Fibroblast of peridontal ligament (primary cell): ENCODE measurements around the gene SYNE2.
"Not testable (repeated sequence)": the region's sequence is repeated elsewhere in the genome, so short reads cannot be mapped to it uniquely, and the experiment has no call there.

Source experiments
- DNase-seq: peaks from one replicate; pipeline ENCODE4 v3.0.0-alpha.2; 2010; ENCODE audit errors: extremely low read depth

Gene SYNE2

DNA sequence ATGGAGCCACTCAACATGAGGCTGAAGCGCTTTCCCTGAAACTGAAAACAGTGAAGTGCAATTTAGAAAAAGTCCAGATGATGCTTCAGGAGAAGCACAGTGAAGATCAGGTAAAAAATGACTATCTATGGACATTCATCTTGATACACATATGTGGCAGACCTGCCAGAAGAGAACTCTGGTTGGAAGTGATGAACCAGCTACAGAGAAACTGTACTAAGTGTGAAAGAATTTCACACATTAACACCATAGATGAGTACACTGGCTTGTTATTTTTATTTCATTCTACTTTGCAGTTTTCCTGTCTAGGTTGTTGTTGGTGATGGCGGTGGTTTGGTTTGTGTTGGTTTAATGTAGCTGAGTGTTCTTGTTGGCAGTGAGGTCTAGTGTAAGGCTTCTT, 266.7 kb downstream of the SYNE2 start:
- no peak for DNase-seq

DNA sequence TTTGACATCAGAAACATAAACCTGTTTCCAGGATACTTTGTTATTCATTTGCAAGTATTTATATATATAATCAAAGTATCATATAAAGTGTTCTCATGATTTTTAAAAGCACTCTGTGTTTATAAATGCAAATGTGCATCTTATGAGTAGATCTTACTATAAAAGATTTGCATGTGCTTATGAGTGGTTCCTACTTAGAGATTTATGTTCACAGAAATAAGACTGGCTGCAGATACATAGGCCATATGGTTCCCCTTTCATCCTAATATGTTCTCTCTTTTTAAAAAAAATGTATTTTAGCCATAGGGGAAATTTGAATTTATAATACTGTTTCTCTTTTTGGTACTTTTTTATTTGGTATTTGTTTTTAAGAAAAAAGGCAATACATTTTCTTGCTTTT, 267.2 kb downstream of the SYNE2 start:
- no peak for DNase-seq

DNA sequence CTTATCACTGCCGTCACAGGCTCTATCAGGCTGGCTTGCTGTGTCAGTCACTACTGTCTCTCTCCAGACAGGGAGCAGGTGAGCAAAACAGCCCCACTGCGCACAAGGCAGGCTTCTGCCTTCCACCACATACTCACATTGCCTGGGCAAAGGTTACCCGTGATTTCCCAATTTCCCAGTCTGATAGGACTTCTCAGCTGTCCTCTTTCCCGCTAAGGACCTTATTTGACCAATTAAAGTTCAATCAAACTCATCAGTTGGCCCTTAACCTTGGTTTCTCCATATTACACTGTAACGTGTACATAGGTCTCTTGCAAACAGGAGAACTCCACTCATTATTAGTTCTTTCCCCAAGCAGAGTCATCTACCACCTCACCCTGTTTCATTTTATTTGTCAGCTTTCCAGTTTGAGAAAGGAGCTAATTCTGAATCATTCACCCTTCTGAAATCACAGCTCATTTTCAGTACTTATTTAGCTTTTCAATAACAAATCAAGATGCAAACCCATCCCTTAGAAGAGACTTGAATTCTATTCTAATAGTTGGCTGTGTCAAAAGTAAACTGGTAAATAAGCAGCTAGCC, 270.5 kb downstream of the SYNE2 start:
- no peak for DNase-seq

DNA sequence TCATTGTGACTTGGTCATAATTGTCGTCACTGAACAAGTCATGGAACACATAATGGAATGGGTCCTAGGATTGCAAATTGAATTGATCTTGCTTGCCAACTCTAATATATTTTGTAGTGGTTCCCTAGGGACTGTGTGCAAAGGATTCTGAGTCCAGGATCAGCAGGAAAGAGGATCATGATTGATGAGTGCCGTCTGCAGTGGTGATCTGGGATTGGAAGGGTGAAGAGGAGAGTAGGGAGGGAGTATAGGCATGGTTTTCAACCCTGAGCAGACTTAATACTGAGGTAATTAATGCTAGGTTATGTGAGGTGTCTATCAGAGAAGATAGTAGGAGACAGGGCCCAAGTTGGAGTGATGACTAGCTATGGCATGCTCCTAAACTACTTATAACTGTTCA, 272.5 kb downstream of the SYNE2 start:
- DNase-seq: no peak

DNA sequence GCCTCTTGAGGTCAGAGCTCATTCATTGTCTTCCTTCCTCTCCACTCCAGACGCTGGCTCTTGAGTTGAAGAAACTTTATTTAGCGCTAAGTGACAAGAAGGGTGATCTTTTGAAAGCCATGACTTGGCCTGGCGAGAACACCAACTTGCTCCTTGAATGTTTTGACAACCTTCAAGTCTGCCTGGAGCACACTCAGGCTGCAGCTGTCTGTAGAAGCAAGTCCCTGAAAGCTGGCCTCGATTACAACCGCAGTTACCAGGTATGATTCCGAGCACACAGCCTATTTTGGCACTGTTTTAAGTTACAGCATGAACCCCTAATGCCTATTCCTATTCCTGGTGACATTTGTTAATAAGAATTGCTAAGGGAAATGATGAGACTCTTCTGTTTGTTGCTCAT, 273.7 kb downstream of the SYNE2 start:
- DNase-seq: no peak

DNA sequence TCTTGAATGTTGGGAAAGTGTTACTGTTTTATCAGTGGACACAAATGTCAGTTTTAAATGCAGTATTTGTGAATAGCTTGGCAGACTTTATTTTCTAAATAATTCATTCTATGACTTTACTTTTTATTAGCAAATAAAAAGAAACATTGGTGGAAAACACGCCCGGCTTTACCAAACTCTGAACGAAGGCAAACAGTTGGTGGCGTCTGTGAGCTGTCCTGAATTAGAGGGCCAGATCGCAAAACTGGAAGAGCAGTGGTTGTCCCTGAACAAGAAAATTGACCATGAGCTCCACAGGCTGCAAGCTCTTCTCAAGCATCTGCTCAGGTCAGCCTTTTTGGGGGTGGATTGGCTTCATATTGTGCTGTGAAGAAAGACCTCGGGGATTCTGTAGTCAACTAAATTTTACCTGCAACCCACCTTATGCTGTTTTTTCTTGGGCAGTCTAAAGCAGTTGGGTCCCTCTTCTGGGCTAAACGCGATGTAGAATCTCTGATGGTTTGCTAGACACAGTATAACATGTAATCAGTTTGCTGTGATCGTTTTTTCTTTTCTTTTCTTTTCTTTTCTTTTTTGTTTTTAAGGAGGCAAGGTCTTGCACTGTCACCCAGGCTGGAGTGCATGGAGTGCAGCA, 285.0 kb downstream of the SYNE2 start:
- DNase-seq: peak; percentile 47

DNA sequence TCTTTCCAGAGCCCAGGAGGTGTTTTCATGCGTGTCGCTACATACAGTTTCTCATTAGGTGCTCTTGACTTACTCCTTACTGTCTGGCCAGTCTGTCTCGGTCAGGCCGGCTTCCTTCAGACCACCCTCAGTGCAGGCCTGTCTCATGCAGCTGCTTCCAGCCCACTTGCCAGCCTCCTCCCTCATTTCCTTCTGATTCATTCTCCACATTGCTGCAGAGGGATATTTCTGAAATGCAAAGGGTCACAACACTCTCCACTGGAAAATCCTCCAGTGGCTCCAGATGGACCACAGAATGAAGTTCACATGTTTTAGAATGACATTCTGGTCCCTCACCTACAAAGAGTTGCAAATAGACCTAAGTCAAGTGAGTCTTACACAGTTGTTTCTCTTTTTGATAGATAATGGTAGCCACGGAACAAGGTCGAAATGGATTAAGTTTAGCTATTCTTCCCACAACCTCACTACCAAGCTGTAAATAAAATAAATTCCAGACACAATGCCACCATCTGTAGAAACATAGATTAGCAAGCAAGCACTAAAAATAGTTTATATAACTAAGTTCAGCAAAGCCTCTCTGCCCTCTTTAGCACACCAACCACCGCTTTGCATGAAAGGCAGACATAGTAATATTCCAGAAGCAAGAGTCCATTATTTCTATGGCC, 294.5 kb downstream of the SYNE2 start:
- DNase-seq: peak; percentile 41

DNA sequence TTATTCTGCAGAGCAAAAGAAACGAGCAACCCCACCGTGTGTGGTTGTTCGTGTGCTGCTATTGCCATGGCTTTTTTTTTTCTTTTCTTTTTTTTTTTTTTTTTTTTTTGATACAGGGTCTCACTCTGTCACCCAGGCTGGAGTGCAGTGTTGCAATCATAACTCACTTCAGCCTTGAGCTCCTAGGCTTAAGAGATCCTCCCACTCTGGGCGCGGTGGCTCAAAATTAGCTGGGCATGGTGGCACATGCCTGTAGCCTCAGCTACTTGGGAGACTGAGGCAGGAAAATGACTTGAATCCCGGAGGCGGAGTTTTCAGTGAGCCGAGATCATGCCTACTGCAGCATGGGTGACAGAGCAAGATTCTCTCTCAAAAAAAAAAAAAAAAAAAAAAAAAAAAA, 297.1 kb downstream of the SYNE2 start:
- DNase-seq: no peak

DNA sequence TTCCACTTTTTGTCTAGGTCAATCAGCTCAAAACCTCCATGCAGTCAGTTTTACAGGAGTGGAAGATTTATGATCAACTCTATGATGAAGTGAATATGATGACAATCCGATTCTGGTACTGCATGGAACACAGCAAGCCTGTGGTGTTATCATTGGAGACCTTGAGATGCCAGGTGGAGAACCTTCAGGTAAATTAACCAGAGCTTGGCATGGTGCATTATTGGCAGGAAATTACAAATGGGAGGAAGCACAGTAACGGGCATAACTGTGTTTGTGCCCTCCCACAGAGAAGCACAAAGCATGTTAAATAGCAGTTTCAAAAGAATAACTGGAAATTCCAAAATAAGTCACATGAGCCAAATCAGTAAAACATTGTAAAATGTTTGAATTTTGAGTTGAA, 305.8 kb downstream of the SYNE2 start:
- no peak for DNase-seq

DNA sequence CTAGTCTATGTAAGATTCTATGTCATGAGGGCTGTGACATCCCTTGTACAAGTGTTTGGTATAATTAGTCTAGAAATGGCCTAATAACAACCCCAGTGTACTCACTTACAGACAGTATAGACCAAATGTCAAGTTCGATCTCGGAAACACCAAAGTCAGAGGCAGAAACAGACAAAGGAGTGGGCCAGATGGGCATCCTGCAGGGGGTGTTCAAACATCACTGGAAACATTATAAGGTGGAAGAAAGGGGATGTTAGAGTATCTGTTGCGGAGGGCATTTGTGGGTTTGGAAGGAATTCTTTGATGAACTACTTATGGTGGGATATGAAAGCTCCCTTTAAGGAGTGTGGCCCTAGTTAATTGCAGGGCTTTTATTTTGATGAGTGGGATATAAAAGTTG, 306.8 kb downstream of the SYNE2 start:
- DNase-seq: no peak

DNA sequence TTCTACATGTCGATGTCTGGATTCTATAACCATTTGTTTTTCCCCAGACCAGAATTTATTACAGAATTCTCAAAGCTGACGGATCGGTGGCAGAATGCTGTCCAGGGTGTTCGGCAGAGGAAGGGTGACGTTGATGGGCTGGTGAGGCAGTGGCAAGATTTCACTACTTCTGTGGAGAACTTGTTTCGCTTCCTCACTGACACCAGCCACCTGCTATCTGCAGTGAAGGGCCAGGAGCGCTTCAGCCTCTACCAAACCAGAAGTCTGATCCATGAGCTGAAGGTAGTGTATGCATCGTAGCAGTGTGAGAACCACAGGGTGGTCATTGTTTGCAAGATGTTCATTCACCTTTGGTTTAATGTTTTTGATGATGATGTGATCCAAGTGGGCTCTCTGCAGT, 317.4 kb downstream of the SYNE2 start:
- DNase-seq: no peak

DNA sequence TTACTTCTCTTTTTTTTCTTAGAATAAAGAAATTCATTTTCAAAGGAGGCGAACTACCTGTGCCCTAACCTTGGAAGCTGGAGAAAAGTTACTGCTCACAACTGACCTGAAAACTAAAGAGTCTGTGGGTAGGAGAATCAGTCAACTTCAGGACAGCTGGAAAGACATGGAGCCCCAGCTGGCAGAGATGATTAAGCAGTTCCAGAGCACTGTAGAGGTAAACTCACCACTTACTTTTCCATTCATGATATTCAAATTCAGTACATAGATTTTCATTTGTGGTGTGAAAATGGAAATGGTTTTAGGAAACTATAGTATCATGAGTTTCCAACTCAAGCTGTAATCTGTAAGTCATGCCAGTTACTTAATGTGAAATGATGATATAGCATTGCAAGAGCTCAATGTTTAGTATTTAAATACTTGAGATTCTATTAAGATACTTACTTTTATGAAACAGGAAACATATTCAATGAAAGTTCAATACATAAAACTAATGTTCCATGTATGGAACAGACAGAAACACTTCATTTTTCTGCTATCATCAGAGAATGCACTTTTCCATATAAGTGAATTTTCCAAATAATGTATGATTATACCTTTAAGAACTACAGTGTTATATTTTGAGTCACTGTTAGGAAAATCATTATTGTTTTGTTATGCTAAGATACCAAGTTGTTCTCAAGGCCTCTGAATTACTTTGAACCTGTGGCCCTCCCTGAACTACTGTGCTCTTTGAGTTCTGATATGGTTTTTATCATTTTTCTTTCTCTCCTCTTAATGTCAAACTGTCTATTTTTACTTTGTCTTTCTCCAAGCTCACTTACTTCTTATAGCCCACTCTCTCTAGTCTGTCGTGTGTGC, 322.3 kb downstream of the SYNE2 start:
- DNase-seq: no peak

DNA sequence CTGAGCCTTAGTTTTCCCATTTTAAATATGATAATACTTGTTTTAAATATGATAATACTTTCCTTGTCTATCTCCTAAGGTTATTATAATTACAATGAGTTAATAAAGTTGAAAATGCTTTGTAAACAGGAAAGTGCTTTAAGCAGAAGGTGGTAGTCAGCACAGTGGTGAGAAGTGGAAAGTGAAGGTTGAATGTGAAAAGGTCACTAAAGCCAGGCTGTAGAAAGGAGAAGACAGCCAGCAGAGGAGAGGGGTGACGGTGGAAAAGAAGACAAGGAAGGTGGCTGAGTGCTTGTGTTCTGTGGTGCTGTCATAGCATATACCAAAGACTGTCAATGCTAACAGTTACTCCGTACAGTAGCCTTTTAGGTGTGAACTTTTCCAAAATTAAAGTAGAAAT, 323.5 kb downstream of the SYNE2 start:
- DNase-seq: no peak

DNA sequence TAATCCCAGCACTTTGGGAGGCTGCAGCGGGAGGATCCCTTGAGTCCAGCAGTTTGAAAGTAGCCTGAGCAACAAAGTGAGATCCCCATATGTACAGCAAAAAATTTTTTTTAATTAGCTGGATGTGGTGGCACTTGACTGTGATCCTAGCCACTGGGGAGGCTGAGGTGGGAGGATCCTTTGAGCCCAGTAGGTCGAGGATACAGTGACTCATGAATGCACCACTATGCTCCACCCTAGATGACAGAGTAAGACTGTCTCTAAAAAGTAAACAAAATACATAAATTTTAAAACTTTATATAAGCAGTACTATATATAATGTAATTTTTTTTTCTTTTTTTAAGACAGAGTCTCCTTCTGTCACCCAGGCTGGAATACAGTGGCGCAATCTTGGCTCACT, 326.0 kb downstream of the SYNE2 start:
- no peak for DNase-seq

DNA sequence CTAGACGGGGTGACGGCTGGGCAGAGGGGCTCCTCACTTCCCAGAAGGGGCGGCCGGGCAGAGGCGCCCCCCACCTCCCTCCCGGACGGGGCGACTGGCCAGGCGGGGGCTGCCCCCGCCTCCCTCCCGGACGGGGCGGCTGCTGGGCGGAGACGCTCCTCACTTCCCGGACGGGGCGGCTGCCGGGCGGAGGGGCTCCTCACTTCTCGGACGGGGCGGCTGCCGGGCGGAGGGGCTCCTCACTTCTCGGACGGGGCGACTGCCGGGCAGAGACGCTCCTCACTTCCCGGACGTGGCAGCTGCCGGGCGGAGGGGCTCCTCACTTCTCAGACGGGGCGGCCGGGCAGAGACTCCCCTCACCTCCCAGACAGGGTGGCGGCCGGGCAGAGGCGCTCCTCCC, 330.1 kb downstream of the SYNE2 start:
- DNase-seq: not testable (repeated sequence)

DNA sequence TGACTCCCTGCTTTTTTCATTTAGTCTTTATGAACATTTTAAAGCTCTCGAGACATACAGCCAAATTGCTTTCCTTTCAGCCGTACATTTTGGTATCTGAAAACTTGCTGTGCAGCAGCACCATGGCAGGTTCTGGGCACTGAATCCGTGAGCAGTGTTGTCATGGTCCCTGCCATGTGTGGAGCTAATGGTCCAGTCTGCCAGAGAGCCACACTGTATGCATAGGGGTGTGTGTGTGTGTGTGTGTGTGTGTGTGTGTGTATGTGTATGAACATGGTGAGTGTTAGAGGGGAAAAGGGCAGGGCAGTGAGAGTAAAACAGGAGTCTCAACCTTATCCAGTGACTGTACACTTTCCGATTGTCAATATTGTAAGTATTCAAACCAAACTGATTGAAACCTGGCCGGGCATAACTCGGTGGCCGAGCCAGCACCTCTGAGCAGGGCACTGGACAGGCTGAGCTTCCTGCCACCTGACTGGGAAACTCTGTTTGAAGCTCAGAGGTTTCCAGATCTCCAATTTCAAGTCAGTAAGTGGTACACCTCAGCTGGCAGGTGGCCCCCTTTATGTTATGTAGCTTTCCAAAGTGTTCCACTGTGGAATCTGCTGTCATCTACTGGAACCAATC, 331.4 kb downstream of the SYNE2 start:
- DNase-seq: no peak

DNA sequence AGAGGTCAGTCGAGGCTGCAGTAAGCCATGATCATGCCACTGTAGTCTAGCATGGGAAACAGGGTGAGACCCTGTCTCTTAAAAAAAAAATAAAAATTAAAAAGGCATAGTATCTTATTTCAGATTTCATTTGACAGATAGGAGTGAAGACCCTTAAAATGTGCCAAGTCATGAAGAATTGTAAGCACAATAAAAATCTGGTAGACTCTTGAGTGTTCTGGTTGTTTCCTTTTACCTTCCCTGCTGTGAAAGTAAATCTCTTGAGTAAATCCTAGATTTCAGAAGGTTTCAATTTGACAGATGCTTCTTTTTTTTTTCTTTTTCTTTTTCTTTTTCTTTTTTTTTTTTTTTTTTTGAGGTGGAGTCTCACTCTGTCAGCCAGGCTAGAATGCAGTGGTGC, 332.4 kb downstream of the SYNE2 start:
- no peak for DNase-seq

DNA sequence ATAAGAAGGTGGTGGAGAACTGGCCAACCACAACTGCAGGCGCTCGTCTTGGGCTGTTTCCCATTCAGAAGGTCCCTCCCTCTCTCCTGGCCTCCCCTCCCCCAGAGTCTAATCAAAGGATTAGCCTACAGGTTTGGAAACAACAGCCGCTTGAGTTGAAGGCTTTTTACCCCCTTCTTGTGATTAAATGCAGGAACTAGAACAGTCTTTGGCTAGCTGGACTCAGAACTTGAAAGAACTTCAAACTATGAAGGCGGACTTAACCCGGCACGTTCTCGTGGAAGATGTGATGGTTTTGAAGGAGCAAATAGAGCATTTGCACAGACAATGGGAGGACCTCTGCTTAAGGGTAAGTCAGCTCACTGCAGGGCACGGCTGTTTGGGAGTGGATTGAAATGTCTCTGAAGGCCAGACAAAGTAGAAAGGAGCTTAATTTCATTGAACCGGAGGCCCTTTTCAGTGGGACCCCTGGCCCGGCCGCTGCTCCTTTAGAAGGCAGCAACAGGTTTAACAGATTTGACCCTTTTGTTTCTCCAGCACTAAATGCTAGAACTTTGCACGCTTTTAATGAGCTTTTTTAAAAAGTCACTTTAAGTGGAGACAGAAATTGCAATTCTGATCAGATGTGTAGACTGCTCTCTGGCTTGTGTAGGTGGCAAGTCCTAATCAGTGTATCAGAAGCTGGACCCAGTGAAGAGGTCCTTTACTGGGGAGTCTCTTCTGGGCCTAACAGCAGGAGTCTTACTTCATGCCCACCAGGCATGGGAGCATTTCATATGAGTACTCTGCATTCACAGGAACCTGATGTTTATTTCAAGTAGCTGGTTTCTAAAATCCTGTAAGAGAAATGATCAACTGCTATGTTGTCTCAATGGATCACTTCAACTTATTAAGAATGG, 333.7 kb downstream of the SYNE2 start:
- DNase-seq: no peak

DNA sequence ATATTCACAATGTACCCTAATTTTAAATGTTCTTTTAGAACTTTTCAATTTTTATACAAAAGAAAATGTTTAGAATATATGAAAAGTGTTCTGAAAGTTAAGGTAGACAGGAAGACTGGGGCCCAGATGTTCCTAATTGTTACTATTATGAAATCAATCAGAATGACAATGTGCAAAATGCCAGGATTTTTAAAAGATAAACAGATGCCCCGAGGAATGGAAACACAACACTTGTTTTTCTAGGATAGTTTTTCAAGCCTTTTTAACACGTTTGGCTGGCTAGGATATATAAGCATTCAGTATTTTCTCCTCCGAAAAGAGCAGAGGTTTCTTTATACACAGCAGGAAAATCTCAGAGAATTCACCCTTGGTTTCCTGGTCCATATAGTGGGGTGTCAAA, 334.5 kb downstream of the SYNE2 start:
- peak; percentile 23 for DNase-seq

DNA sequence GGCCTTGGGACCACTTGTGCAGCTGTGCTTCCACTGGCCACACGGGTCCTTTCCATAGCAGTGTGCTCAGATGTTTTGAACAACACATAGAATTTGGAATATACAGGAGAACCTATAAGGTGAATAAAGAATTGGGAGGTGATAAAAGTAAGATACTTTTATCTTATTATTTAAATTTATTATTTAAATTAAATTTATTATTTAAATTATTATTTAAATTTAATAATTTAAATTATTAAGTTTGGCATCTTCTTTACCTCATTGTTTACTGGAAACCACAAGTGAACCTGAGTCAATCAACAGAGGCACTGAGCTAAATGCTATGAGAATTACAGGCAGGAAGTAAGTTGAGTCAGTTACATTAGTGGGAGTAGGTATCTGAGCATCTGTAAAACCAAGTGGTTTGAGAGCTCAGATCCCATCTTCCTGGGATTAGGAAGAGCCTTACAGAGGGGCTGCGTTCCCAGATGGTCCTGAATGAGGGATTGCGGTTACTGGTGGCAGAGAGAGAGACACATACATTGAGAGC, 338.2 kb downstream of the SYNE2 start:
- DNase-seq: no peak

DNA sequence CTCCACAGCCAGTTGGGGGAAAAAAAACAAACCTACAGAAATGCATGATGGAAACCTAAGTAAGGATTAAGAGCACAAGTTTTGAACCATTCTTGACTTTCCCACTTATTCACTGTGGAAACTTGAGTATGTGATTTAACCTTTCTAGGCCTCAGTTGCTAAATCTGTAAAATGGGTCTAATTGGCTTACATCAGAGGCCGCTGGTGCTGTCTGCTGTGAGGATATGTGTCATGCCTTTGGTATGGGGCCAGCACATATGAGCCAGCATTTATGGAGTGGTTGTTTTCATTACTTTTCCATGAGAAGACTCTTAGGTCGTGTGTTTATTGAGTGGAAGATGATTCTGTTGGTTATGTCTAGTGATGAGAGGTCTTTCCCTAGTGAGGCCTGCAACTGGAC, 339.0 kb downstream of the SYNE2 start:
- peak; percentile 82 for DNase-seq
